NCI-H345 treated with DMSO at 0.1 percent for 48 hours (cell line): Measurements from ENCODE around the gene TOR1AIP2.
"Not testable (repeated sequence)": the region's sequence is repeated elsewhere in the genome, so short reads cannot be mapped to it uniquely, and the experiment has no call there.

ENCODE experiments used
- DNase-seq: peaks from one replicate; lab custom pipeline; 2025; ENCODE audit not compliant: unreplicated experiment; lab: John Stamatoyannopoulos, UW

The TOR1AIP2 gene

DNA sequence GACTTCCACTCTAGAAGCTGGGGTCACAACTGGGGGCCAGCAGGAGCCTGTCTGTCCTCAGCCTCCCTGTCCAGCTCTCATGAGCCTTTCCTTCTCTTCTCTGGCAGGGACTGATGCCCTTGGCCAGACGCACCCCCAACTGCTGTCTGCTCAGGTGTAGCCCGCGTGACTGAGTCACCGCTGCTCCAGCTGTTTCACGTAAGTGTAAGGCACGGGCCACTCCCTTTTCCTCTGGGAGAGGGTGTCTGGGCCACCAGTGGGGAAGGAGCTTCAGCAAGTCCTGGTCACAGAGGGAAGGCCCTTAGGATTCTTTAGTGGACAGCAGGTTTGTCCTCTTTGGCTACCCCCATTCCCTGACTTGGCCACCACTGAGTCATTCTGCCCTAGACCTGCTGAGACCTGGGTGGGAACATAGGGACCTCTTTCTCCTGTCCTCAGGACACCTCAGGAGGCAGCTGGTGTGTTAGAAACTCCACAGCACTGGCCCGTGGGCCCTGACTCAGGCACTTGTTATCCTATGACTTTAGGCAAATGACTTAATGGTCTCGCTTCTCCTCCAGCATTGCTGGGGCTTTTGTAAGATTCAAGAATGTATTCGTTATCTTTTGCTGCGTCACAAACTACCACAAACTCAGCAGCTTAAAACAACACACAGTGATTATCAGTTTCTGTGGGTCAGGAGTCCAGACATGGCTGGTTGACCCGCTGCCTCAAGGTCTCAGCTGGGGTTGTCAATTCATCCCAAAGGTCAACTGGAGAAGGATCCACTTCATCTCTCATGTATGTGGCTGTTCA is 69.7 kb downstream of the TOR1AIP2 start:
- no peak for DNase-seq

DNA sequence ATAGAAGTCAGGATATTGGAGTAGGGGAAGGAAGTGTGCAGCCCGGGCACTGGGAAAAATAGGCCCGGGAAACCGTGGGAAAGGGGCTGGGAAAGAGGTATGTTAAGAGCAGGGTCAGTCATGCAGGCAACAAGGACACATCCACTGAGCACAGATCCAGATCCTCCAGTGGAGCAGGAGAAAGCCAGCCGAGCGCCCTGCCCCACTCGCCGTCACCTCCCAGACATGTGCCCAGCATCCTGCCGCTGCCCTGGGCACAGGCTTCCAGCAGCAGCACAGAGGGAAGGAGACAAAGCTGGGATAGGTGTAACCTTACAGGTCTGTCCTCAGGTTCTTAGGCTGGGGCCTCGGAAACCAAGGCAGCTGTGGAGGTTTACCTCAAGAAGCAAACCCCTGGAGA is 70.3 kb downstream of the TOR1AIP2 start:
- DNase-seq = no peak

DNA sequence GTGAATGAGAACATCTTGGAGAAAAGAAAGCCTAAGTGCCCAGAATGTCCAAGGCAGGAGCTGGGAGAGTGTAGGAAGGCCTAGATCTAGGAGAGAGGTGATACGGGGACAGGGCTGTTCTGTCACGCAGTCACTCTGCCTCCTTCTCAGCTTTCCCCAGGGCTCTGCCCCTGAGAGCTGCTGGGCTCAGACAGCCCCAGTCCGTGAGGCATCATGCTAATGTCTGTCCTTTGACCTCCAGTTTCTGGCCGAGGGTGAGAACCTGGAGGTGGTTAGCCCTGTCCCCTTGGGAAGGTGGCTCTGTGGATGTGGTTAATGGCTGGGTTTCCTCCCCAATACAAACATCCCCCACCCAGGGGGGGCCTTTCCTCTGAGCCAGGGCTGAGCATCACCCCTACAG is 71.3 kb downstream of the TOR1AIP2 start:
- DNase-seq = no peak

DNA sequence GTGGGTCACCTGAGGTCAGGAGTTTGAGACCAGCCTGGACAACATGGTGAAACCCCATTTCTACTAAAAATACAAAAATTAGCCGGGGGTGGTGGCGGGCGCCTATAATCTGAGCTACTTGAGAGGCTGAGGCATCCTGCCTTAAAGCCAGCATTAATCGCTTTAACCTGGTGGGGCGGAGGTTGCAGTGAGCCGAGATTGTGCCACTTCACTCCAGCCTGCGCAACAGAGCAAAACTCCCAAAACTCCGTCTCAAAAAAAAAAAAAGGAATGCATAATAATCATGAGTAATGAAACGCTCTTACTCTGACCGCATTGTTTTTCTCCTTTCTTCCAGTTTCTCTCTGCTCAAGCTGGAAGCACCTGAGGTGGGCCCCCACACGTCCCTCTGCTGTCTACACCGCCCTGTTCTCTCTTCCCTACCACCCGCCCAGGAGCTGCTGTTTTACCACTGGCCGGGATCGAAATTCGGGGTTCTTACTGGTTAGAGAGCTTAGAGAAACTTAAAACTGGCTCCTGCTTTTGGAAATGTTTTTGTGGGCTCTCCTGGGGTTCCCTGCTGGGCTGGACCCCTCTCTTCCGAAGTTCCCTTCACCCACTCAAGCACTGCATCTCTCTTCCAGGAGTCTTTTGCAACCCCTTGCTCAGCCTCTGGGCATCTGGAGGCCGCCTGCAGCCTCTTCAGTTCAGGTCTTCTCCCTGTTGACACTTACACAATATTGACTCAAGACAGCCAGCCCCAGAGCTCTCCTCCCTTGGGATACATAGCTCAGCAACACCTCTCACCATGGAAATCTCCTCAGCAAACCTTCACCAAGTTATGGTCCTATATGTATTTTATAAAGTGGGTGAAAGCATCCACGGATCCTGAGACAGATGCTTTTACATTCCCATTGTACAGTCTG is 72.1 kb downstream of the TOR1AIP2 start:
- no peak for DNase-seq

DNA sequence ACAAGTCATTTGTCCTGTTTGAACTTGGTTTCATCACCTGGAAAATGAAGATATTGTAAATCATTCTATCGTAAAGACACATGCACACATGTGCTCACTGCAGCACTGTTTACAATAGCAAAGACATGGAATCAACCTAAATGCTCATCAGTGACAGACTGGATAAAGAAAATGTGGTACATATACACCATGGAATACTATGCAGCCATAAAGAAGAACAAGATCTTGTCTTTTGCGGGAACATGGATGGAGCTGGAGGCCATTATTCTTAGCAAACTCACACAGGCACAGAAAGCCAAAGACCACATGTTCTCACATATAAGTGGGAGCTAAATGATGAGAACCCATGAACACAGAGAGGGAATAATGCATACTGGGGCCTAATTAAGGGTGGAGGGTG is 73.2 kb downstream of the TOR1AIP2 start:
- not testable (repeated sequence) for DNase-seq

DNA sequence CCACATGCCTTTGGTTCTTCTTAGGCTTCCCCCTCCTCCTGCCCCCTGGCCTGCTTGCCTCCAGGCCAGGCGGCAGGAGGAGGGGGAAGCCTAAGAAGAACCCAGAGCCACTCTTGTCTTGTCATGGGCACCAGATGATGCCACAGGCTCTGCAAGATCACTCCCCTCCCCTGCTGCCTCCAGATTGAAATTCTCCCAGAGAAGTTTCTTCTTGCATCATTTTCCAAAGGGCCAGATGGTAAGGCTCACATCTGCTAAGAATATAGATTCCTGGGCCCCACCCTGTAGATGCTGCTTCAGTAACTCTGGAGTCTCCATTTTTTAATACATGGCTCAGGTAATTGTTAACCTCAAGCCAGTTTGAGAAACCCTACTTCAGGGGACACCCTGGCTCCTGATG is 73.7 kb downstream of the TOR1AIP2 start:
- DNase-seq = no peak

DNA sequence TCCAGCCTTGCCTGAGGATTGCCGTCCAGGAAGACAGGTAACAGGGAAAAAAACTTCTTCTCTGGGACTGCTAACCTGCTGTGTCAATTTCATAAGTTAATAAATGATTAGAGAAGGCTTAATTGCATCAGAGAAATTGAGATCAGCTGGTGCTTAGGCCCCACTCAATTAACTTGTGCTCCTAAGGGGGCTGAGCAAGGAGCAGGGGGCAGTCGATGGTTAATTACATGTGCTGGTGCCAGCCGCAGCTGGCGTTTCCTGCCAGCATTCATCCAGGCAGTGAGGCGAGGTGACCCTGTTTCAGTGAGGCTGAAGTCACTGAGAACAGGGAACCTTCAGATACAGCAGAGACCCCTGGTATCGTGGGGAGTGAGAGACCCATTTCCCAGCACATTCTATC is 74.5 kb downstream of the TOR1AIP2 start:
- no peak for DNase-seq

DNA sequence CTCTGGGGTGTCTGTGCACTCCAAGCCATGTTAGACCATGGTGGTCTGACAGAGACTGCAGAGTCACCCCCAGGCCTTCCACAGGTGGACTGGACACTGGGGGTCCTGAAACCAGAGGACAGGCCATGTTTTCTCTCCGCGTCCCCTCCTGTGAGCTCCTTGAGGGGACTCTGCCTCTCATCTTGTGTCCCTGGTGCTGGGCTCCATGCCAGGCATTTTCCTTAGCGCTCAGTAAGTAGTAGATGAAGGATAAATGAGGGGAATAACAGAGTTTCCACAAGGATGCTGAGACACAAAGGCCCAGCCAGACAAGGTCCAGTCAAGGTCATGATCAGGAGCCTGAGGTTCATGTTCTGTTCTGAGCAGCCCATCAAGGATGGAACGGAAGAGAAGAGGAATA is 77.1 kb downstream of the TOR1AIP2 start:
- no peak for DNase-seq

DNA sequence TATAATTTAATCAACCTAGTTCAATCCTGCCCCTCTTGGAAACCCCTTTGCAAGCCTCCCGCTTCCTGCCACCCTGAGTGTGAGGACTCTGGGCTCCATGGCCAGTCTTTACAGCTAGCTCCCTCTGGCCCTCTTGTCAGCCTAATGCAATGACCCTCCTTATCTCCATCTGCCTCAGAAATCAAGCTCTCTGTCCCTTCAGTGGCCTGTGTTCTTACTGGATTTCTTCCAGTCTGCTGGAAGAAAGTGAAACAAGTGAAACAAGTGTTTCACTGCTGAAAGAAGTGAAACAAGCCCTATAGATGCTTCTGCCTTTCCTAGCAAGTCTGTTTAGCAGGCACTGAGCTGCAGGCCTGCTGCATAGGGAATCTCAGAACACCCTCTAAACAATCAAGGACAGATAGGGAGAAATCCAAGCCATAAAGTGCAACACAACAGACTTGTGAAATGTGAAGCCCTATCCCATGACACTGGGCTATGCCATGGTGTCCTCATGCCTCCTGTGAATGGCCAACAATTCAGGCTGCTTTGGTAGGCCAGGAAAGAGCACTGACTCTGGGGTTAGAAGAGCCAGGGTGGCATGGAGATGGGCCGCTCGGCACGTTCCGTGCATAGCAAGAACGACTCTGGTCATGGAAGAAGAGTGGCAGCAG is 78.6 kb downstream of the TOR1AIP2 start:
- no peak for DNase-seq

DNA sequence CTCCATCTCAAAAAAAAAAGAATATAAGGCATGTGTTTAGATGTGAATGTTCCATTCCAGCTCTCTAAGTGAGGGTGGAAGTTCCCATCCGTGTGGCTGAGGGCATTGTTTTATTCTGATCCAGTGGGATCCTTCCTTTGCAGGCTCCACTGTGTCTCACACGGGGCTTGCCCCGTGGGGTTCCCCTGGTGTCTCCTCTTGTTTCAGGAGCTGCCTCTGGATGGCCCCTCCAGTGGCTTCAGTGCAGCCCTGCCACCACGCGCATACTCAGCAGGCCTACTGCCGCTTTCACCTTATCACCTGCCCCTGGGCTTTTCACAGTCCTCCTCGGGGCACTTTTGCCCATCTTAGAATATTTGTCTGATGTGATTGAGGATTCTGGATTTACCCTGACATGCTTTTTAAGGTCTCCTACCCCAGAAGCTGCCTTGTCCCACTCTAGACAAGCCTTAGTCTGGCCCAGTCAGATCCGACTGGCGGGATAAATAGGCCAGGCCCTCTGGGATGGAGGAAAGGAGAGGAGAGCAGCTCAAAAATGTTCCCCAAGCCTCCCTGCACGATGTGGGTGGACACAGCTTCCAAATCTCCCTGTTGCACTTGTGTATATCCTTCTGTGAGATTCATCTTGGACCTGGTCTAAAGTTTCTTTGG is 79.3 kb downstream of the TOR1AIP2 start:
- DNase-seq = no peak

DNA sequence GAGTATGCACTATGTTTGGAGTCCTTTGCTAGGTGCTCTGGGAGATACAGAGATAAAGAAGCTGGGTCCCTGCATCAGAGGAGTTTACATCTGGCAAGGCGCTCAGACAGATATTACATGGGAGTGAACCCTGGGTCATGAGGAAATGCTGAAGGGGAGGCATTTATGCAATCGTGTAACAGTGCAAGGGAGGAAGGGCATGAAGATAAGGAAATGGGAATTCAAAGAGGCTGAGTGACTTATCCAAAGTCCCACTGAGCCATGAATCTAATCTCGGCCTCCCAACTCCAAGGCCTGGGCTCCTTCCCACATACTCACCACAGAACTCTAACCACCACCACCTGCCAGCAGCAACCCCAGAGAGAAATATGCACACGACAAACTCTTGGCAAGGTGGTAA is 82.9 kb downstream of the TOR1AIP2 start:
- no peak for DNase-seq

DNA sequence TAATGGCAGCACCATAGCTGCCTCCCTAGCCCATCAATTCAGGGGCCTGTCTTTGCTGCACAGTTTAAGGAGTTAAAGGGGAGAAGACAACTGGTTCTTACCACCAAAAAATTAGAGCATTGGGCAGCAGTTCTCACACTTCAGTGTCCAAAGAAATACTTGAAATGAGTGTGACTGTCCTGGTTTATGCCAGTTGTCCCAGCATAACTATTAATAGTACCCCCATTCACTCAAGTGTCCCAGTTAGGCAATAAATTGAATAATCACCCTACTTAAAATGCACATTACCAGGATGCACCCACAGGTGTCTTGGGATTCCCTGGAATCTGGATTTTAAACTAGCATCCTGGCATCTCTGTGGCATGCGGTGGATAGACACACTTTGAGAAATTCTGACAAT is 83.5 kb downstream of the TOR1AIP2 start:
- DNase-seq = no peak

DNA sequence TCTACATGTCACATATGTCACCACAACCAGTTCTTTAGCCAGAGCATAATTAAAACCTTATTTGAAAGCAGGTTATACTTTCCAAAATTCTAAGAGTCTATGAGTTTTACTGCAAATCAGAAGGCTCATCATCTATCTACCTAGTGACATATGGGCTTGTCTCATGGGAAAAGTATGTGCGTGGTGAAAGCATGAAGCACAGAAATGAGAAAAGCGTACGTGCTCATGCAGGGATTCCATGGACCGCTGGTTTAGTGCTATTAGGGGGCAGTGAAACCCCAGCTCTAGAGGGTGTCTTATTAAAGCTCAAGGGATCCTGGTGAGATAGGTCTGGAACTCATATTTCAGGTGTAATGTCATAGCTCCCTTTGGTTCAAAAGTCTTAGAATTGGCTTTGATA is 84.3 kb downstream of the TOR1AIP2 start:
- no peak for DNase-seq
